ENCODE data around the gene TRIM45.

Gene TRIM45

DNA sequence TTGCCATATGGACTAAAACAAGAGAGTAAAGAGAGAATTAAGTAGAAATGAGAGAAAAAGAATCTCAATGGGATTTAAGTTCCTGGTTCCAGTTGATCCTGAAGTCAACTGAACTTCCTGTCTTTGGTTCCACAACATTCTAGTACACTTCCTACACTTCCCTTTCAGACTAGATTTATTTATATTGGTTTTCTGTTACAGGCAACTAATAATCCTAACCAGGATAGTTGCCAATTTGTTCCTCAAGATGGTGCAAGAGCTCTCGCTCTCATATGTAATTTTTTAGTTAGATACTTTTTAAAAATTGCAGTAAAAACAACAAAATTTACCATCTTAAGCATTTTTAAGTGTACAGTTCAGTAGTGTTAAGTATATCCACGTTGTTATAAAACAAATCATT, 28.8 kb upstream of the TRIM45 start:
- TF ChIP-seq, protein P1, sequence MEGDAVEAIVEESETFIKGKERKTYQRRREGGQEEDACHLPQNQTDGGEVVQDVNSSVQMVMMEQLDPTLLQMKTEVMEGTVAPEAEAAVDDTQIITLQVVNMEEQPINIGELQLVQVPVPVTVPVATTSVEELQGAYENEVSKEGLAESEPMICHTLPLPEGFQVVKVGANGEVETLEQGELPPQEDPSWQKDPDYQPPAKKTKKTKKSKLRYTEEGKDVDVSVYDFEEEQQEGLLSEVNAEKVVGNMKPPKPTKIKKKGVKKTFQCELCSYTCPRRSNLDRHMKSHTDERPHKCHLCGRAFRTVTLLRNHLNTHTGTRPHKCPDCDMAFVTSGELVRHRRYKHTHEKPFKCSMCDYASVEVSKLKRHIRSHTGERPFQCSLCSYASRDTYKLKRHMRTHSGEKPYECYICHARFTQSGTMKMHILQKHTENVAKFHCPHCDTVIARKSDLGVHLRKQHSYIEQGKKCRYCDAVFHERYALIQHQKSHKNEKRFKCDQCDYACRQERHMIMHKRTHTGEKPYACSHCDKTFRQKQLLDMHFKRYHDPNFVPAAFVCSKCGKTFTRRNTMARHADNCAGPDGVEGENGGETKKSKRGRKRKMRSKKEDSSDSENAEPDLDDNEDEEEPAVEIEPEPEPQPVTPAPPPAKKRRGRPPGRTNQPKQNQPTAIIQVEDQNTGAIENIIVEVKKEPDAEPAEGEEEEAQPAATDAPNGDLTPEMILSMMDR (IDR thresholded peaks at IDR 0.05; ENCODE audit: extremely low read depth, missing control alignments): no peak
- DNase-seq (ENCODE audit: low spot score): no peak

DNA sequence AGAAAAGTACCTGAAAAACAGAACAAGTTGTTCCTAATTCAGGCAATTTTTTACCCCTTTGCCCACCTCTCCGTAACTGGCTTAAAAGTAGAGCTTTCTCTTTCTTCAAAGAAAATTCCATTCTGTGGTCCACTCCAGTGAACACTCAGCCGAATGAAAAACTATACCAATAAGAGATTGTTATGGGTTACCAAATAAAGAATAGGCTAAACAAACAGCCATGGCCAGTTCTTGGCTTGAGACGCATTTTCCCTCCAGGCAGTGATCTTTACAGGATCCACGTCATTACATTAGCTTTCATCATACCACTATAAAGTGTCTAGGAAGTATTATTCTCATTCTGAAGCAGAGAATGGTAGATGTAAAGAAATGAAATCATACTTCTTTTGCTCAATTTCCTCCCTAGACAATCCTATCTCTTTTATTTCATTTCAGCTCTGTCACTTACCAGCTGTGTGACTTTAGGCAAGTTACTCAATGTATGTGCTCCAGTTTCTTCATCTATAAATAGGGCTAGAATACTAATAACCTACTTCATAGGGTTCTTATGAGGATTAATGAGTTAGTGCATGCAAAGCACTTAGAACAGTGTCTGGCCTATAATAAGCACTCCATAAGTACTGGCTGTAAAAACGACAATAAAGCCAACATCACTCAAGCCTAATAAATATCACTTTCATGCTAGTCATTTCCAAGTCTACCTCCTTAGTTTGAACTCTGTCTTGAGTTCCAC, 26.5 kb upstream of the TRIM45 start:
- no peak for DNase-seq (ENCODE audit: low spot score)
- TF ChIP-seq, protein P1 (IDR thresholded peaks at IDR 0.05; ENCODE audit: extremely low read depth, missing control alignments): no peak

DNA sequence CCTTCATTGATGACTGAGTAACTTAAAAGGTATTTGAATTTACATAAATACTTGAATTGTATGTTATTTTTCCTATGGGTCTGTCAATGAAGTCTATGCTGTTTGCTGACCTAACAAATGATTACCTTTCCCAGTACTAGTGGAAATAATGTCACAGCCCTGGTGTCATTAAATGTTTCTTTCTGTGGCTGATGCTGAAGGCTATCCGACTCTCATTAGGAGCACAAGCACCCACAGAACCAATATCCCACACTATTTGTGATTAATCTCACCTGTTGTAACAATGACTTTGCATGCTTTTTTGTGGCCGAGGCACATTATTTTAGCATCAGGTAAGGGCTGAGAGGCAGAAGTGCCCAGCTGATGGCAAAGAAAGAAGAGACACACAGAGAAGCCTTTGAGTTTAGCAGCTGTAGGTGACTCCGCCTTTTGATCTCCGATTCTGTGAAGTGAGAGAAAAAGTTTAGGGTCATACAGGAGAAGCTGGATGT, 25.8 kb upstream of the TRIM45 start:
- TF ChIP-seq, protein P1 (IDR thresholded peaks at IDR 0.05; ENCODE audit: extremely low read depth, missing control alignments): no peak
- no peak for DNase-seq (ENCODE audit: low spot score)

DNA sequence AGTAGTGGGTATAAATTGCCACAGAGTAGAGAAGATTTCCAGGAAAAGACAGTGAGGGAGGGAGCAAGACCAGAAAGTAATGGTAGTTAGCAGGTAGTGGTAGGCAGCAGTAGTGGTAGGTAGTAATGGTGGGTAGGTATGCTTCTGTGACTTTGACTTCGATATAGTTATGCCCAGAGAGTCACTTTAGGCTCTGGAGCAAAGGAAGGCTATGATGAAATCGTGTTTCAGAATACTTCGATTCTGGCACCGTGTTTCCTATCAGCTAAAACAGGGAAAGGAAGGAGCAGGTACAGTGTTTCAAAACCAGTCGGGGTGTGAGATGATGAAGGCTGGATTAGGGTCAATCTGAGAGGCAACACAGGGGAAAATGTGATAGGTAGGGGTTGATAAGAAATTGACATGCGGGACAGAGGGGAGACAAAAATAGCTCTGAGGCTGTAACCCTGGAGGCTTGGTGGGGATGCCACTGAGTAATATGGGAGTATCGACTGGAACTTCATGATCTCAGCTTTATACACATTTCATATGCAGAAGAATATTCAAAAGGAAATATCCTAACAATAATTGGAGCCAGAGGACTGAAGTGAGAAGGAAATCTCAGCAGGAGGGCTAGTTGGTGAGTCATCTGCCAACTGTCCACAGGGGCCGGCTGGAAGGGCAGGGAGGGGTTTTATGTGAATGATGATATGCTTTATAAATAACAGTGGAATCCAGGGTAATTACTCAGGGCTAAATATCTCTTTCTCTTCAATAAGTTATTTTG, 25.2 kb upstream of the TRIM45 start:
- TF ChIP-seq, protein P1 (IDR thresholded peaks at IDR 0.05; ENCODE audit: extremely low read depth, missing control alignments): no peak
- DNase-seq (ENCODE audit: low spot score): no peak

DNA sequence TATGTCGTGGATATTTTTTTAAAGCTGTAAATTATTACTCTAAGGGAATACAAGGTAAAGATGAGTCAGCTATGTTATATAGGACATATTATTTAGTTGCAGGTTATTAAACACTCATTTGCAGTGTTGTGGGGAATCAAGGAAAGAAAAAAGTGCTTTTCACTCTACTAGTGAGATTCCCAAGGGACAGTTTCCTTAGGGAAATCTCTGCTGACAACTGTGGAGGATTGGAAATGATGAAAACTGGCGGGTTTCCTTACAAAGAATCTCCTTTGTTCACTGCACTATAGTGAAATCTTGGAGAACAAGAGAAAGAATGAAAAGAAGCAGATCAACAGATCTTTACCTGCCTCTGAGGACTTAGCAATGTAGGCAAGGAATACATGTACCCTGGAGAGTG, 24.5 kb upstream of the TRIM45 start:
- TF ChIP-seq, protein P1 (IDR thresholded peaks at IDR 0.05; ENCODE audit: extremely low read depth, missing control alignments): no peak
- no peak for DNase-seq (ENCODE audit: low spot score)

DNA sequence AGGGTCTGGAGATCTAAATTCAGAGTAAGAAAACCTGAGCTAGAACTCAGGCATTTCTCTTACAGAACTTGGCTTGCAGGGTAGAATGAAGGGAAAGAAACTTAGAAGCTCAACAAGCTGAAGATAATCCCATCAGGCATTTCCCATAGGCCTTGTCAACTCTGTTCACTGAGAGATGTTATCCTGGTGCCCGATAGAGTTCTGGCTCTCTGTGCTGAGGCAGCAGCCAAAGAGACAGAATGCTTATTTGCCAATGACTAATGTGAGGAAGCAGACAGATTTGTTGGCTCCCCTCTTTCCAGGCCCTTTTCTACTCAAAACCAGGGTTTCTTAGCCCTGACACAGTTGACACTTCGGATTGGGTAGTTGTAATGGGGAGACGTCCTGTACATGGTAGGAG, 22.3 kb upstream of the TRIM45 start:
- TF ChIP-seq, protein P1 (IDR thresholded peaks at IDR 0.05; ENCODE audit: extremely low read depth, missing control alignments): no peak
- no peak for DNase-seq (ENCODE audit: low spot score)

DNA sequence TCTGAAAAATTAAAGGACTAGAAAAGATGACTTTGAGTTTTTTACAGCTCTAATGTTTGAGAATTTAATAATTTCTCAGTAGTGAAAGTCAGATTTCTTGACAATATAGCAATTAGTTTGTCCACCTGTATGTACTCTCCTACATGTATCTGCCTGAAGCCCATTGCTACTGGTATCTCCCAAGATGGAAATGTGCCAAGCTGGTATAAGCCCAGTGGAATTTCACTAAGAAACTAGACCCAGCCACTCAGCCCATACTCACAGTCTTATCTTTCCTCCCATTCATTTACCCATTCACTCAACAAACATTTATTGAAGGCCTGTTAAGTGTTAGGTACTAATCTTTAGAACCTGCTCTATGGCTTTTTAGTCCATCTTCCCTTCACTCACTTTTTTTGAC, 21.6 kb upstream of the TRIM45 start:
- TF ChIP-seq, protein P1 (IDR thresholded peaks at IDR 0.05; ENCODE audit: extremely low read depth, missing control alignments): no peak
- no peak for DNase-seq (ENCODE audit: low spot score)

All from GM20000 (cell line).